Measurements from ENCODE around the gene FCHO2.
"Not testable (repeated sequence)": the region's sequence is repeated elsewhere in the genome, so short reads cannot be mapped to it uniquely, and the experiment has no call there.

FCHO2 gene

DNA sequence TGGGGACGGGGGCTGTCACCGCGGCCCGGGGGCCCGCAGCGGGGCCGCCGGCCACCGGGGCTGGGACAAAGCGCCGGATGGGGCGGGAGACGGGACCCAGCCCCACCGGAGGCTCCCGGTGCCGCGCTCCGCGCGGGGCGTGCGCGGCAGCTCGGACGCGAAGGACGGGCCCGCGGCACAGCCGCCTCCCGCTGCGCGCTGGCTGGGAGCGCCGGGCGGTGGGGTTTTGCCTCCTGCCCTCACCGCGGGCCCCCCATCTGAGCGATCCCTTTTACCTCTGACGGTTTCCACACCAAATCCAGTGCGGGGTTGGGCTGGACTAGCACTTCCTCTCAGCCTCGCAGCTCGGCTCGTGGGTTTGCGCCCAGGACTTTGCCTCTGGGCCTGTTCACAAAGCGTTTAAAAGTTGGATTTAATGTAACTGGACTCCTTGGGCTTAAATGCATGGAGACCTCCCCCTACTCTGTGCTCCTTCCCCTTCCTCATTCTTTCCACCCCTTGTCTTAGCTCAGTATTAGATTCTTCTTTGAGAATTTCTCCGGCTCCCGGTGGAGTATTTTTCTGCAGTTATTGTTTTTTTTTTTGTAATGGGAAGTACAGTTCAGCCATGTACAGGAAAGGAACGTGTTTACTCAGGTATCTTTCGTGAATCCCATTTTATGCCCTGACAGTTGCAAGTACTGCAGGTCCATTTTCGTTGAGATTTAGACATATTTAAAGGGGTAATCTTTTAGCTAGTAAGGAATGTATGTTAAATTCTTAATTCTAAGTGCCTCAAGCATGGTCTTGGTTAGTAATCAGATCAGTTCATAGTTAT is 691 bp downstream of the FCHO2 start:
- no peak for DNase-seq (ENCODE audit: low read depth)

- no peak for DNase-seq (ENCODE audit: low read depth)
Measured at GRCh38 chr5:72957337-72957736, 1.5 kb downstream of the FCHO2 start.

- DNase-seq (ENCODE audit: low read depth) = no peak
Measured at GRCh38 chr5:72959257-72959656, 3.4 kb downstream of the FCHO2 start.

- DNase-seq (ENCODE audit: low read depth) = not testable (repeated sequence)
Measured at GRCh38 chr5:72974481-72974880, 18.6 kb downstream of the FCHO2 start.

DNA sequence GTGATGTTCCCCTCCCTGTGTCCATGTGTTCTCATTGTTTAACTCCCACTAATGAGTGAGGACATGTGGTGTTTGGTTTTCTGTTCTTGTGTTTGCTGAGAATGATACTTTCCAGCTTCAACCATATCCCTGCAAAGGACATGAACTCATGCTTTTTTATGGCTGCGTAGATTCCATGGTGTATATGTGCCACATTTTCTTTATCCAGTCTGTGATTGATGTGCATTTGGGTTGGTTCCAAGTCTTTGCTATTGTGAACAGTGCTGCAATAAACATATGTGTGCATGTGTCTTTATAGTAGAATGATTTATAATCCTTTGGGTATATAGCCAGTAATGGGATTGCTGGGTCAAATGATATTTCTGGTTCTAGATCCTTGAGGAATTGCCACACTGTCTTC is 21.0 kb downstream of the FCHO2 start:
- not testable (repeated sequence) for DNase-seq (ENCODE audit: low read depth)

- no peak for DNase-seq (ENCODE audit: low read depth)
Measured at GRCh38 chr5:72985719-72986118, 29.9 kb downstream of the FCHO2 start.

GRCh38 chr5:72988769-72989168 is 32.9 kb downstream of the FCHO2 start:
- no peak for DNase-seq (ENCODE audit: low read depth)

GRCh38 chr5:72991394-72991793 is 35.6 kb downstream of the FCHO2 start:
- no peak for DNase-seq (ENCODE audit: low read depth)

GRCh38 chr5:72994578-72994977 is 38.7 kb downstream of the FCHO2 start:
- DNase-seq (ENCODE audit: low read depth) = no peak

GRCh38 chr5:72996632-72997031 is 40.8 kb downstream of the FCHO2 start:
- no peak for DNase-seq (ENCODE audit: low read depth)

DNA sequence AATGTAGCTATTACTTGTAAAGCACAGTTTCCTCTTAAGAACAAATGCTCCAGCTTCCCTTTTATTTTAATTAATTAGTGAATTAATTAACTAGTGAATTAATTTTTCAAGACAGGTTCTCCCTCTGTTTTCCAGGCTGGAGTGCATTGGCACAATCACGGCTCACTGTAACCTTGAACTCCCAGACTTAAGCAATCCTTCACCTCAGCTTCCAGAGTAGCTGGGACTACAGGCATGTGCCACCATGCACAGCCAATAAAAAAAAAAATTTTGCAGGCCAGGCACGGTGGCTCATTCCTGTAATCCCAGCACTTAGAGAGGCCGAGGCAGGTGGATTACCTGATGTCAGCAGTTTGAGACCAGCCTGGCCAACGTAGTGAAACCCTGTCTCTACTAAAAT is 44.1 kb downstream of the FCHO2 start:
- no peak for DNase-seq (ENCODE audit: low read depth)

DNA sequence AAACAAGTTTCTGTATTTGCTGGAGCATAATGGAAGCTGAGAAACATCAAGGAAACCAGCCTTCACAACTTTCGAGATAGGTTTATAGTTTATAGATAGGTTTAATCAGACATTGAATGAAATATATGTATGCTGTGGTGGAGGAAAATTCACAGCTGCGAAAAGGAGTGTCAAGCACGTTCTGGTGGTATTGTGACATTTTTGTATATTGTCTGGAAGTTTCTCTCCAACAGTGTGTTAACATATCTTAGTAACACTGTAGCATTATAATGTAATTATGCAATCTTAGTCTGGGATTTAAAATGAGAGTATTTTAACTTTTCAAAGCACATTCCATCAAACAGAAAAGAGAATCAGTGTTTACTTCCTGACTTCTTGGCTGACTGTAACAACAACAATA is 50.0 kb downstream of the FCHO2 start:
- DNase-seq (ENCODE audit: low read depth) = no peak

DNA sequence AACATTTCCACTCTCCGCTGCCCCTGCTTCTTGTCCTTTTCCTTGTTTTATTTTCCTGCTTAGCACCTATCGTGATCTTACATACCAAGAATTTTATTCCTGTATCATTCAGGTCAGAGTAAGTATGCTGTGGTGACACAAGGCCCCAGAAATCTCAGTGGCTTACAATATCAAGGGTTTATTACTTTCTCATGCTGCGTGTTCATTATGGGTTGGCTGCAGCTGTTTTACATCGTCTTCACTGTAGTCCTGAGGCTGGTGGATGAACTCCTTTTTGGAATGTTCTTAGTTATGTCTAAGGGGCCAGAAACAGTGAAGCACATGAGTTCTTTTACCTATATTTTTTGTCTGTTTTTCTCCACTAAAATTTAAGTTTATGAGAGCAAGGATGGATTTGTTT is 51.2 kb downstream of the FCHO2 start:
- DNase-seq (ENCODE audit: low read depth) = no peak

DNA sequence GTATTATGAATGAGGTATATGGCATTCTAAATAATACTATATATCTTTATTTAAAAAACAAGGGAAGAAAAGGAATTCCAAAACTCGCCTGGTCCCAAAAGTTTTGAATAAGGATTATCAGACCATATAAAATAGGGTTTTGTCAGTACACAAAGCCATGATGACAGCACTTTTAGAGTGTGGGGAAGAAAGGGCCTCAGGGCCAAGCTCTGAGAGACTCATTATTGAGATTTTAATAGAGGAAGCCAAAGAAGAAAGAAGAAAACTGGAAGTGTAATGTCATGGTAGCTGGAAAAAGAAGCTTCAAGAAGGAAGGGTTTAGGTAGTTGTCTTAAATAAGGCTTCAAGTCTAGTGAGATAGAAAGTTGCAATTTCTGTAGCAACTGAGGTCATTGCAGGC is 53.0 kb downstream of the FCHO2 start:
- no peak for DNase-seq (ENCODE audit: low read depth)

DNA sequence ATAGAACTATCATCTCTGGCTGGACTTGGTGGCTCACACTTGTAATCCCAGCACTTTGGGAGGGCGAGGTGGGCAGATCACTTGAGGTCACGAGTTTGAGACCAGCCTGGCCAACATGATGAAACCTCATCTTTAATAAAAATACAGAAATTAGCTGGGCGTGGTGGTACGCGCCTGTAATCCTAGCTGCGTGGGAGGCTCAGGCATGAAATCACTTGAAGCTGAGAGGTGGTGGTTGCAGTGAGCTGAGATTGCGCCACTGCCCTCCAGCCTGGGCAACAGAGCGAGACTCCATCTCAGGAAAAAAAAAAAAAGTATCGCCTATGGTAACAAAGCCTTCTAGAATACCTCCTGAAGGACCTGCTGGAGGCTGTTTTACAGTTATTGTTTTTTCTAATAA is 55.8 kb downstream of the FCHO2 start:
- DNase-seq (ENCODE audit: low read depth) = not testable (repeated sequence)

DNA sequence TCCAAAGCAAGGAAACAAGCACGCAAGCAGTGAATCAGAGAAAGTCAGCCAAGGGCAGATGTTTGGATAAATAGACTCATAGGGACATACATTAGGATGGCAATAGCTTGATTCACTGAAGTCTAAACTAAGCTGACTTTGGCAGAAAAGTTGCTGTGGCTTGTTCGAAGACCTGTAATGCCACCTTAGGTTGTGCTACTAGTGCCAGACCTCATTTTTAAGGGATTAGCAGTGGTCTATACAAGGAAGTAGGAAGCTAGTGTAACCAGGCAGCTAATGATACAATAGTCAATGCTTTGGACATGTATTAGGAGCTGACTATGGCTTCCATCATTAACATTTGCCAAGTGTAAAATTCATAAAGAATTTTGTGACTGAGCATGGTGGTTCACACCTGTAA is 63.1 kb downstream of the FCHO2 start:
- no peak for DNase-seq (ENCODE audit: low read depth)

DNA sequence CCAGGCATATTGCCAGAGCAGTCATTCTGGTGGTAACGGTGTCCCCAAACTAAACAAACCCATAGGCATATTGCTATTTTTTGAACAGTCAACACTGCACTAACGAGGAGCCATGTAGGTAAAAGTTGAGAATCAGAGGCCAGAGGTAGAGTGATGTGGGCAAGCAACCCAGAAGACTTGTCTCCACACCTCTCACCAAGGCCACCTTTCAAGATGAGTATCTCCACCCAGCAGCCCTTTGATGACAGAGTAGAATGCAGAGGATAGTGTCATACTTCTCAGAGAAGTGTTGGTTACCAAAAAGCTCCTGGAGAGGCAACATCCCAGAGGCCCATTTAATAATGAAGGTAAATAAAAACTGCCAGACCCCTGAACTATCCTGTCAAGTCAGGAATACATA is 63.9 kb downstream of the FCHO2 start:
- DNase-seq (ENCODE audit: low read depth) = no peak

DNA sequence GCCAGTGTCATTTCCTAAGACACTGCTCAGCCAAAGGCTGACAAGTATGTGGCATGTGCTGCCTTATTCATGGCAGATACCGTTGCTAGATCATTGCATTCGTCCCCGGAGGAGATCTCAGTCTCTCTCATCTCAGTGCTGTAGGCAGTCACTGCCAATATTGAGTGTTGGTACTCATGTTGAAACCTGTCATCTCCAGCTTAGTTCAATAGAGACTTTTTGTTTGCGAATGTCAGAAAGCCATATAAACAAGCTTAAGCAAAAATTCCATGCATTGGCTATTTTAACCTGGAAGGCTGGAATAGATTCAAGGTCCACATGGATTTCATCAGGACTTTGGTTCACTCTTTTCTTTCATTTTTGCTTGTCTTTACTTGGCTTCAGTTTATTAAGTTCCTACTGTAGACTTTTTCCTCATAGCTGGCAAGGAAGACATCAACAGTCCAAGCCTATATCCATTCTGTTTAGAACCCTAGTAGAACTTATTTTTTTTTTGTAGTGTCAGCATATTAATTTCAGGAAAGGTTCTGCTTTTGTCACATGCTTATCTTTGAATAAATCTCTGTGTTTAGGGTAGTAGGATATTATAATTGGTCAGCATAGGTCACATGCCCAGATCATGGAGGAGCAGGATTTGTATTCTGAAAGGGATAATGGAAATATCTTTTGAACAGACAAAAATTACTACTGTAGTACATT is 66.8 kb downstream of the FCHO2 start:
- DNase-seq (ENCODE audit: low read depth) = no peak

DNA sequence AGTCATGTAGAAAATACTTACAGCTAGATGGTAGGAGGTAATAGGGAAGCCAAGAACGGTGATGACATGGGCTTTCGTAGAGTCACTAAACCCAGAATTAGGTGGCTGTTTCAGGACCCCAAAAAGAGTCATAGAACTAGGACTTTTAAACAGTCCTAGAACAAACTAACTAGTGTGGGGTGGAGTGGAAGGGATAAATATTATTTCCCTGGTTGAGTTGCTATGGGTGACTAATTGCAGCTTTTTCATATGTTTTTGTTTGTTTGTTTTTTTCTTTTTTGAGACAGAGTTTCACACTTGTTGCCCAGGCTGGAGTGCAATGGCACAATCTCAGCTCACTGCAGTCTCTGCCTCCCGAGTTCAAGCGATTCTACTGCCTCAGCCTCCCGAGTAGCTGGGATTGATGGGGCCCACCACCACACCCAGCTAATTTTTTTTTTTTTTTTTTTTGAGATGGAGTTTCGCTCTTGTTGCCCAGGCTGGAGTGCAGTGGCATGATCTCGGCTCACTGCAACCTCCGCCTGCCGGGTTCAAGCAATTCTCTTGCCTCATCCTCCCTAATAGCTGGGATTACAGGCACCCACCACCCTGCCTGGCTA is 69.2 kb downstream of the FCHO2 start:
- DNase-seq (ENCODE audit: low read depth) = not testable (repeated sequence)

GRCh38 chr5:73027361-73027760 is 71.5 kb downstream of the FCHO2 start:
- no peak for DNase-seq (ENCODE audit: low read depth)

GRCh38 chr5:73027816-73028215 is 72.0 kb downstream of the FCHO2 start:
- DNase-seq (ENCODE audit: low read depth) = no peak

DNA sequence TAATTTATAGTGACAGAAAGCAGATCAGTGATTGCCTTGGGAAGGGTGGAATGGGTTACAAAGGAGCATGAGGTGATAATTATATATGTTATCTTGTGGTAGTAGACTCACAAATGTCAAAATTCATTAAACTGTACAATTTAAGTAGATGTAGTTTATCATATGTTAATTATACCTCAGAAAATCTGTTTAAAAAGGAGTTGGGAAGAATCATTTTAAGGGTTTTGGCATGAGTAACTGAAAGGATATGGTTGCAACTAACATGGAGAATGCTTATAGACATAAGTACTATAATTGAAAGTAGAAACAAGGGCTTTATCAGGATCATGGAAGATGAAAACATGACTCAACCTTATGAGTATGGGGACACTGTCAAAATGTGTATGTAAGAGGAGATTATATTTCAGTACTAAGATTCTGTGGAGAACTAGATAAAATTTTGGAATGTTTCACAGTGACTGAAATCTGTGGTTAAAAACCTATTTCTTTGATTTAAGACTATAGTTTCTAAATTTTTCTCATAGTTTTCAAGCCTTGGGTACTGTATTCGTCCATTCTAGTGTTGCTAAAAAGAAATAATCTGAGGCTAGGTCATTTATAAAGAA is 73.3 kb downstream of the FCHO2 start:
- DNase-seq (ENCODE audit: low read depth) = no peak

- no peak for DNase-seq (ENCODE audit: low read depth)
Measured at GRCh38 chr5:73030531-73030930, 74.7 kb downstream of the FCHO2 start.

All from T-helper 22 cell (primary cell).